GM12875 (cell line): ENCODE data around the gene CDC42EP5.
A peak's percentile ranks its signal among the peaks of the same experiment; 100 is the strongest.

Experiments used
- H3K4me3 ChIP-seq: one replicate; pipeline ENCODE4 v1.5.1; 2011; ENCODE audit warnings: low read depth, low read length, control low read depth
- TF ChIP-seq, protein P1 (sequence below): IDR thresholded peaks from 2 replicates; pipeline ENCODE4 v1.5.1; 2011; ENCODE audit warnings: low read depth, mild to moderate bottlenecking, control low read depth, inconsistent platforms, low read length, moderate library complexity, borderline replicate concordance; ENCODE audit not compliant: insufficient read depth

Gene CDC42EP5

DNA sequence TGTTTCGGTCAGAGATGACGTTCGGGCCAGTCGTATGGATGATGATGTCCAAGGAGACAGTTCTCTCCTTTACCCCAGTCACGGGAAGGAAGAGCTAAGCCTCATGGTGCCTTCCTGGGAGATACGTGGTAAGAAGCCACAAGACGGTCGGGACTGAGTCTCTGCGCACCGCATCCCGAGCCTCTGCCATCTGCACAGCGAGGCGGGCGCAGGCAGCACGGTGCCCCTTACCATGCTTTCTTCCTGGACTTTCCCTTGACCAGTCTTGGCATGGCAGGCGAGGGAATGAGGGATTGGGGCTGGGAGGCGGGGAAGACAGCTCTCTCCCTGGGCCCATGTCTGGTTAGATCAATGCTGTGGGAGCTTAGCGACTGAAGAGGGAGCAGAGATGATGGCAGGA lies 19.5 kb upstream of the CDC42EP5 start:
- TF ChIP-seq, protein P1, sequence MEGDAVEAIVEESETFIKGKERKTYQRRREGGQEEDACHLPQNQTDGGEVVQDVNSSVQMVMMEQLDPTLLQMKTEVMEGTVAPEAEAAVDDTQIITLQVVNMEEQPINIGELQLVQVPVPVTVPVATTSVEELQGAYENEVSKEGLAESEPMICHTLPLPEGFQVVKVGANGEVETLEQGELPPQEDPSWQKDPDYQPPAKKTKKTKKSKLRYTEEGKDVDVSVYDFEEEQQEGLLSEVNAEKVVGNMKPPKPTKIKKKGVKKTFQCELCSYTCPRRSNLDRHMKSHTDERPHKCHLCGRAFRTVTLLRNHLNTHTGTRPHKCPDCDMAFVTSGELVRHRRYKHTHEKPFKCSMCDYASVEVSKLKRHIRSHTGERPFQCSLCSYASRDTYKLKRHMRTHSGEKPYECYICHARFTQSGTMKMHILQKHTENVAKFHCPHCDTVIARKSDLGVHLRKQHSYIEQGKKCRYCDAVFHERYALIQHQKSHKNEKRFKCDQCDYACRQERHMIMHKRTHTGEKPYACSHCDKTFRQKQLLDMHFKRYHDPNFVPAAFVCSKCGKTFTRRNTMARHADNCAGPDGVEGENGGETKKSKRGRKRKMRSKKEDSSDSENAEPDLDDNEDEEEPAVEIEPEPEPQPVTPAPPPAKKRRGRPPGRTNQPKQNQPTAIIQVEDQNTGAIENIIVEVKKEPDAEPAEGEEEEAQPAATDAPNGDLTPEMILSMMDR: no peak
- H3K4me3 ChIP-seq: no peak overlapping the region

DNA sequence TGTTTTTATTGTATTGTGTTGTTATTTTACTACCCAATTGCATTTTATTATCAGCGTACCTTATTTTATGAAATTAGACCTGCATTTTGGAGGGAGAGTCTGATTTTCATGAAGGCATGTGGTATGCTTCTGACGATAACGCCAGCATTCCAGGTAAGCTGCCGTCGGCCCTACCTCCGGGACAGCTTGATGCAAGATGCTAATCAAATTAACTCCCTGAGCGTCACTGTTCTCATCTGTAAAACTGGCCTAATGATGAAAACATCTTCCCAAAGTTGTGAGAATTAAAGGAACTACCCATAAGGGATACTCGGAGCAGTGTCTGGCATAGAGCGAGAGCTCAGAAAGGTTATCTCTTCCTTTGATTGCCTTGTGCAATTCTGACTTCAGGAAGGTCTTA lies 16.7 kb upstream of the CDC42EP5 start:
- TF ChIP-seq, protein P1: no peak
- no peak overlapping the region for H3K4me3 ChIP-seq

- TF ChIP-seq, protein P1: no peak
- no peak overlapping the region for H3K4me3 ChIP-seq
Observed at GRCh38 chr19:54489341-54489740, 16.2 kb upstream of the CDC42EP5 start.

- H3K4me3 ChIP-seq: no peak overlapping the region
- TF ChIP-seq, protein P1: no peak
Observed at GRCh38 chr19:54485851-54486250, 12.8 kb upstream of the CDC42EP5 start.

DNA sequence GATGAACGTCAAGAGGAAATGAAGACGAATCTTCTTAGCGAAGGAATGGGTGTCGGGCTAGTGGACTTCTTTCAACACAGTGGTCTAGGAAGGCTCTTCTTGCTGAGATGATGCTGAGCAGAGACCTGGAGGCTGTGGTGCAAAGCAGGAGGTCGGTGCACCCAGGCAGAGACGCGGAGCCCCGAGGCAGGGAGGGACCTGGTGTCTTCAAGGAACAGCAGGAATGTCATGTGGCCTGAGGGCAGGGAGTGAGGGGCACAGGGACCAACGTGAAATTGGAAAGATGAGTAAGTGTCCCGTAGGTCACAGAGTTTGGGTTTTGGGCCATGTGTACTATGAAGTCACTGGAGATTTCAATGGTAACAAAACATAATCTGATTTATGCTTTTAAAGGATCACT lies 11.4 kb upstream of the CDC42EP5 start:
- H3K4me3 ChIP-seq: no peak overlapping the region
- TF ChIP-seq, protein P1: no peak

DNA sequence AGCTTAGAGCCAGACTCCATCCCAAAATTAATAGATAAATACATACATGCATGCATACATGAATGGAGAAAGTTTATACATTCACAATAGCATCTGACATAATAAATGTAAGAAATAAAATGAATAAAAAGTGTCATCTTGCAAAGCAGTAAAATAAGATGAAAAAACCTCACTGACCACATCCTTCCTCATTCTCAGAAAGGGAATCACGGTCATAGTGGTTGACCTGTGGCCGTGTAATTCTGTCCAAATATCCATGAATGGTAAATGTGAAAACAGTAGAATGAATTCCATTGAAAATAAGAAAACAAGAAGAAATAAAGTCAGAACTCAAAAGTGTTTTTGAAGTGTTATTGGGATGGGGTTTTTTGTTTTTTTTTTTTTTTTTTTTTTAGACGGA lies 9.8 kb upstream of the CDC42EP5 start:
- no peak overlapping the region for H3K4me3 ChIP-seq
- TF ChIP-seq, protein P1: no peak

DNA sequence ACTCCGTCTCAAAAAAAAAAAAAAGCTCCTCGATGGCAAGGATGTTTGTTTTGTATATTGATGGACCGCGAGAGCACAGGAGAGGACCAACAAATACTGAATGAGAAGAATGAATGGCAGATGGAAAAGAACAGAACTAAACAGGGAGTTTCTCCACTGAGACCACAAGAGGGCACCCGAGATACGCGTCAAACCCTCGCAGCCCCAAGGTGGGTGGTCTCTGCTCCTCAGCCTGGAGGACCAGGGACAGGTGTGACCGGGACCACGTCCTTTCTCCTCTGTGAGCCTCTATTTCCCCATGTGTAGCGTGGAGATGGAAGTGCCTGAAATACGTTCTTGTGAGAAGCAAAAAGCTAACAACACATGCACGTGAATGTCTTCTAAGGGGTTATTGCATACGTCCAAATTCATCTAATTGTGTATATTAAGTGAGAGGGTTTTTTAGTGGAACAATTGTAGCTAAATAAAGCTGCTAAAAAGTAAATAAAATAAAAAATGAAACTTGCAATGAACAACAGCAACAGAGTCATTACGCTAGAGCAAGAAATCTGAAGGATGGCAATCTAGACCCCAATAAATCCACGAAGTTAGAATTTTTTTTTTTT lies 8.3 kb upstream of the CDC42EP5 start:
- TF ChIP-seq, protein P1: peak; percentile 78
- no peak overlapping the region for H3K4me3 ChIP-seq
